Neural crest cell (in vitro differentiated cells): ENCODE results near the gene BICRA. TPM values are rescaled to one million over a fixed set of nuclear protein-coding genes. Genes with fewer than 3 reads are reported as not detected.

ENCODE experiments used
- DNase-seq: peaks from one replicate; pipeline ENCODE4 v3.0.0; 2021; ENCODE audit warnings: low read depth, mixed read lengths, low spot score
- H3K27ac Mint-ChIP-seq: one replicate; pipeline ENCODE4 v1.8.0; 2021; ENCODE audit warnings: mild to moderate bottlenecking, mixed read lengths; ENCODE audit not compliant: unreplicated experiment
- H3K27me3 Mint-ChIP-seq: 2 replicates; pipeline ENCODE4 v1.8.0; 2021; ENCODE audit warnings: low read depth, mild to moderate bottlenecking, mixed read lengths
- H3K36me3 Mint-ChIP-seq: 2 replicates; pipeline ENCODE4 v1.8.0; 2021; ENCODE audit warnings: low read depth, mild to moderate bottlenecking, mixed read lengths
- H3K4me1 Mint-ChIP-seq: 2 replicates; pipeline ENCODE4 v1.8.0; 2021; ENCODE audit warnings: mixed read lengths
- H3K4me3 Mint-ChIP-seq: one replicate; pipeline ENCODE4 v1.8.0; 2021; ENCODE audit warnings: mild to moderate bottlenecking, mixed read lengths
- H3K9me3 Mint-ChIP-seq: 2 replicates; pipeline ENCODE4 v1.8.0; 2021; ENCODE audit warnings: mixed read lengths
- total RNA-seq: library from RNA; stranded (reverse); gene quantifications from 2 replicates; pipeline ENCODE4 v1.2.1, GENCODE V29; 2021
- TF ChIP-seq, protein P1 (sequence below): fragments of 200-600 bp; sonication (generic); conservative IDR thresholded peaks from 2 replicates; pipeline ENCODE4 v1.5.0; 2021; ENCODE audit warnings: antibody characterized with exemption, mild to moderate bottlenecking

The BICRA gene
- total RNA-seq, 1 donor from 2014 or later = 28.9 TPM

GRCh38 chr19:47623151-47623920 is 14.4 kb downstream of the BICRA start:
- peaks cover 24% of the 10 kb centered on the region for H3K4me1 Mint-ChIP-seq
- TF ChIP-seq, protein P1, sequence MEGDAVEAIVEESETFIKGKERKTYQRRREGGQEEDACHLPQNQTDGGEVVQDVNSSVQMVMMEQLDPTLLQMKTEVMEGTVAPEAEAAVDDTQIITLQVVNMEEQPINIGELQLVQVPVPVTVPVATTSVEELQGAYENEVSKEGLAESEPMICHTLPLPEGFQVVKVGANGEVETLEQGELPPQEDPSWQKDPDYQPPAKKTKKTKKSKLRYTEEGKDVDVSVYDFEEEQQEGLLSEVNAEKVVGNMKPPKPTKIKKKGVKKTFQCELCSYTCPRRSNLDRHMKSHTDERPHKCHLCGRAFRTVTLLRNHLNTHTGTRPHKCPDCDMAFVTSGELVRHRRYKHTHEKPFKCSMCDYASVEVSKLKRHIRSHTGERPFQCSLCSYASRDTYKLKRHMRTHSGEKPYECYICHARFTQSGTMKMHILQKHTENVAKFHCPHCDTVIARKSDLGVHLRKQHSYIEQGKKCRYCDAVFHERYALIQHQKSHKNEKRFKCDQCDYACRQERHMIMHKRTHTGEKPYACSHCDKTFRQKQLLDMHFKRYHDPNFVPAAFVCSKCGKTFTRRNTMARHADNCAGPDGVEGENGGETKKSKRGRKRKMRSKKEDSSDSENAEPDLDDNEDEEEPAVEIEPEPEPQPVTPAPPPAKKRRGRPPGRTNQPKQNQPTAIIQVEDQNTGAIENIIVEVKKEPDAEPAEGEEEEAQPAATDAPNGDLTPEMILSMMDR = no peak
- no peaks in the 10 kb centered on the region for H3K9me3 Mint-ChIP-seq
- no peaks in the 10 kb centered on the region for H3K27me3 Mint-ChIP-seq
- H3K27ac Mint-ChIP-seq = peak overlapping the region; percentile 50
- DNase-seq = no peak
- H3K4me3 Mint-ChIP-seq = no peak overlapping the region
- H3K36me3 Mint-ChIP-seq = no peaks in the 10 kb centered on the region

DNA sequence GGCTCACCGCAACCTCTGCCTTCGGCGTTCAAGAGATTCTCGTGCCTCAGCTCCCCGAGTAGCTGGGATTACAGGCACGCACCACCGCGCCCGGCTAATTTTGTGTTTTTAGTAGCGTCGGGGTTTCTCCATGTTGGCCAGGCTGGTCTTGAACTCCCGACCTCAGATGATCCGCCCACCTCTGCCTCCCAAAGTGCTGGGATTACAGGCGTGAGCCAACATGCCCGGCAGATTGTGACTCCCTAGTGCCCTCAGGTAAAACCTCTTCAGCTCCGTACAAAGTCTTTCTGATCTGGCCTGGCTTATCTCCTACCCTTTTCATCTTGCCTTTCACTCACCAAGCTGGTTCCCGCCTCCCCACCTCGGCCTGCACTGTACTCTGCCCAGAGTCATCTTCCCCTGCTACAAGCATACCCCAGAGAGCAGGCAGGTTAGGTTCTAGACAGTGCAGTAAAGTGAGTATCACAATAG is 15.0 kb downstream of the BICRA start:
- peaks cover 23% of the 10 kb centered on the region for H3K4me1 Mint-ChIP-seq
- TF ChIP-seq, protein P1 = no peak

DNA sequence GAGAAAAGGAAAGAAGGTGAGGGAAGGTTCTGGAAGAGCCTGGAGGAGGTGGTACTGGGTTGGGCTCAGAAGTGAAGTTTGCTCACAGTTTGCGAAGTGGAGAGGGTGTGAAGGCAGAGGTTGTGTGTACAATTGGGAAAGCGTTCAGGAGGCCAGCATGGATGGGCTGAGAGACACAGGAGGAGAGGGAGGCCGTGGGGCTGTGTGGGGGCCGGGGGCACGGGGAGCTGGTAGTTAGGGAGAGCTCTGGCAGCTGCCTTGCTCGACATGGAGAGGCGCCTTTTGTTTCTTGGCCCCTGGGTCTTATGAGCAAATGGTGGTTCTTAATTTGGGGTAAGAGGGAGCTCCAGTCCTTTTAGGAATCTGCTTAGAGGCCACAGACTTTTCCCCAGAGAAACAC is 16.7 kb downstream of the BICRA start:
- Mint-ChIP-seq H3K27me3 (no peaks in the 10 kb centered on the region), H3K27ac (peak overlapping the region; percentile 88), H3K9me3 (no peaks in the 10 kb centered on the region), H3K4me1 (peaks cover 16% of the 10 kb centered on the region), H3K36me3 (peaks cover 7% of the 10 kb centered on the region), H3K4me3 (no peak overlapping the region)
- TF ChIP-seq, protein P1 = no peak
- DNase-seq = no peak

More for the DNA sequence above, 15.0 kb downstream of the BICRA start:
- no peak overlapping the region for H3K27ac Mint-ChIP-seq
- no peaks in the 10 kb centered on the region for H3K27me3 Mint-ChIP-seq
- no peak overlapping the region for H3K4me3 Mint-ChIP-seq
- DNase-seq = no peak
- no peaks in the 10 kb centered on the region for H3K9me3 Mint-ChIP-seq
- no peaks in the 10 kb centered on the region for H3K36me3 Mint-ChIP-seq

DNA sequence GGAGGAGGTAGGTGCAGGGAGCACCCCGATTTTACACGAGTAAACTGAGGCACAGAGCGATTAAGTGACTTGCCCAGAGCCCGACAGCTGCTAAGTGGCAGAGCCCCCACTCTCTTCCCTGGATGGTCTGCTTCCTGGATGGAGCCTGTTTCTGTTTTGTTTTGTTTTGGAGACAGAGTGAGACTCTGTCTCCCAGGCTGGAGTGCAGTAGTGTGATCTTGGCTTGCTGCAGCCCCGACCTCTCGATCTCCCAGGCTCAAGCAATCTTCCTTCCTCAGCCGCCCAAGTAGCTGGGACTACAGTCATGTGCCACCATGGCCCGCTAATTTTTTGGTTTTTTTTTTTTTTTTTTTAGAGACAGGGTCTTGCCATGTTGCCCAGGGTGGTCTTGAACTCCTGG is 17.3 kb downstream of the BICRA start:
- H3K4me1 Mint-ChIP-seq = peaks cover 16% of the 10 kb centered on the region
- no peak overlapping the region for H3K4me3 Mint-ChIP-seq
- no peaks in the 10 kb centered on the region for H3K9me3 Mint-ChIP-seq
- H3K27ac Mint-ChIP-seq = peak overlapping the region; percentile 4
- TF ChIP-seq, protein P1 = no peak
- H3K27me3 Mint-ChIP-seq = no peaks in the 10 kb centered on the region
- H3K36me3 Mint-ChIP-seq = peaks cover 7% of the 10 kb centered on the region
- no peak for DNase-seq

DNA sequence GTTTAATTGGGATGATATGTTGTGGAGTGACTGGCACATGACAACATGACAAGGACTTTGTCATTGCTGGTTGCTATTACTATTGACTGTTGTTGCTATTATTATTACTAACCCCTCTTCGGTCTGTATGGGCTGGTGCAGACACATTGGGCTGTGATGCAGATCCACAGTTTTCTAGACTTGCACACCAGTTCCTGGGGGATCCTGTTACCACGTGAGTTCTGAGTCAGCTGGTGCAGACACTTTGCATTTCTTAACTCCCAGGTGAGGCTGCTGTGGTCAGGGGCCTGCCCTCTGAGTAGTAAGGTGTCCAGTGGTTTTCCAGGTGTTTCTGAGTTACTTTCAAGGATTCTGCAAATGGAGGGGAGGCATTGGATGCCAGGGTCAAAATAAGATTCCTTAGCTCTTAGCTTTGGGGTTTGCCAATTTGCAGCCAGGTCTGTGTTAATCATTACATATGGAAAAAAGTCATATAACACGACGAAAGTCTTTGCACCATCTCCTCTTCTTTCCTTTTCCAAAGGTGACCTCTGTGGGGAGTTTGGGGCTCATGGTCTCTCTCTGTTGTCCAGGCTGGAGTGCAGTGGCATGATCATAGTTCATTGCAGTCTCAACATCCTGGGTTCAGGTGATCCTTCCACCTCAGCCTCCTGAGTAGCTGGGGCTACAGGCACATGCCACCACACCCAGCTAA is 19.3 kb downstream of the BICRA start:
- no peaks in the 10 kb centered on the region for H3K27me3 Mint-ChIP-seq
- H3K36me3 Mint-ChIP-seq = peaks cover 7% of the 10 kb centered on the region
- DNase-seq = no peak
- TF ChIP-seq, protein P1 = no peak
- no peak overlapping the region for H3K4me3 Mint-ChIP-seq
- H3K27ac Mint-ChIP-seq = no peak overlapping the region
- H3K9me3 Mint-ChIP-seq = no peaks in the 10 kb centered on the region
- H3K4me1 Mint-ChIP-seq = peaks cover 15% of the 10 kb centered on the region
